NCI-H1092 treated with DMSO at 0.1 percent for 48 hours (cell line): ENCODE measurements around the gene PPP2R3B.

Experiments used
- DNase-seq: peaks from one replicate; lab custom pipeline; 2025; lab: John Stamatoyannopoulos, UW

Gene PPP2R3B

DNA sequence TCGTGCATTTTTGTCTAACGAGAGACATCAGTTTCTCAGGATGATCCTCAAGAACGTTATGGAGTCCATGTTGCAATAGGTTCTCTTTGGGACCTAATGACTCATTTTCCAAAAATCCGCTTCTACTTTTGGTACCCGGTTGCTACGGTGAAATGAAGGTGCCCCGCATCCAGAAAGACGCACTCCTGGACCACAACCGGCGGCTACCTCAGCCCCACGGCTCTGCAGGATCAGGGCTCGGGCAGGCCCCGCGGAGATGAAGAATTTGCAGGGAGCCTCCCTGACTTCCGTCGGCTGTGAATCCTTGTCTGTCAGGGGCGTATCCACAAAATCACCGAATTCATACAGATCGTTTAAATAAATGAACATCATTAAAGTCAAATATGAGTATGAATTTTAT lies 83.7 kb downstream of the PPP2R3B start:
- DNase-seq, result no peak

DNA sequence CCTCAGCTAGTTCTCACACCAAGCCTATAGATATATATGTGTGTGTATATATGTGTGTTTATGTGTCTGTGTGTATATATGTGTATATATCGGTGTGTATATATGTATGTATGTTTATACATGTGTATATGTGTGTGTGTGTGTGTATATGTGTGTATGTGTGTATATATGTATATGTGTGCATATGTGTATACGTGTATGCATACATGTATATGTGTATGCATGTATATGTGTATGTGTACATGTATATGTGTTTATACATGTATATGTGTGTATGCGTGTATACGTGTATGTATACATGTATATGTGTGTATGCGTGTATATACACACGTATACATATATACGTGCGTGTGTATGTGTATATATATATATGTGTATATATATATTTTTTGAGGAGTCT lies 86.4 kb downstream of the PPP2R3B start:
- DNase-seq, result no peak

DNA sequence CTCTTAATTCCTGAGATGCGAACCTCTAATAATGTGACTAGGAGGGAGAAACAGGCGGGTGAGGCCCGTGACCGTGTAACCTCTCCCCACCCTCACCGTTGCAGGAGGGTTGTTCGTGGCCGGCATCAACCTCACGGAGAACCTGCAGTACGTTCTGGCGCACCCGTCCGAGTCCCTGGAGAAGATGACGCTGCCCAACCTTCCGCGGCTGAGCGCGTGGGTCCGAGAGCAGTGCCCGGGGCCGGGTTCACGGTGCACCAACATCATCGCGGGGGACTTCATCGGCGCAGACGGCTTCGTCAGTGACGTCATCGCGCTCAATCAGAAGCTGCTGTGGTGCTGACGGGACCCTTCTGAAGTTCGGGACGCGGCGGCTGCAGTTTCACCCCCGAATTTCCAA lies 87.7 kb downstream of the PPP2R3B start:
- DNase-seq, result no peak

DNA sequence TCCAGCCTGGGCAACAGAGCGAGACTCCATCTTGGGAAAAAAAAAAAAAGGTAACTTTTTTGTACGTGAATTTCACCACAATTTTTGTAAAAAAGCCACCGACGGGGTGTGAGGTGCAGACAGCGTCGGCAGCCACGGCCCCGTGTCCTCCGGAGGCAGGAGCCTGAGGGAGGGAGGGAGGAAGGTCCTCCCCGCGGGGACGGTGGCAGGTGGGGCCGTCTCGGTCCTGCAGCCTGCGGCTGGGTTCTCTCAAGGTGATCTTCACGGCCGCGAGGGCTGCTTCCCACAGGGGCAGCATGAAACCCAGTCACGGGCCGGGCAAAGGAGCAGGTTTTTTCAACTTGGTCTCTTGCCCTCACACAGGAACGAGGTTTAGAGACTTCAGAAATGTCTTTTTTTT lies 91.6 kb downstream of the PPP2R3B start:
- DNase-seq, result no peak

DNA sequence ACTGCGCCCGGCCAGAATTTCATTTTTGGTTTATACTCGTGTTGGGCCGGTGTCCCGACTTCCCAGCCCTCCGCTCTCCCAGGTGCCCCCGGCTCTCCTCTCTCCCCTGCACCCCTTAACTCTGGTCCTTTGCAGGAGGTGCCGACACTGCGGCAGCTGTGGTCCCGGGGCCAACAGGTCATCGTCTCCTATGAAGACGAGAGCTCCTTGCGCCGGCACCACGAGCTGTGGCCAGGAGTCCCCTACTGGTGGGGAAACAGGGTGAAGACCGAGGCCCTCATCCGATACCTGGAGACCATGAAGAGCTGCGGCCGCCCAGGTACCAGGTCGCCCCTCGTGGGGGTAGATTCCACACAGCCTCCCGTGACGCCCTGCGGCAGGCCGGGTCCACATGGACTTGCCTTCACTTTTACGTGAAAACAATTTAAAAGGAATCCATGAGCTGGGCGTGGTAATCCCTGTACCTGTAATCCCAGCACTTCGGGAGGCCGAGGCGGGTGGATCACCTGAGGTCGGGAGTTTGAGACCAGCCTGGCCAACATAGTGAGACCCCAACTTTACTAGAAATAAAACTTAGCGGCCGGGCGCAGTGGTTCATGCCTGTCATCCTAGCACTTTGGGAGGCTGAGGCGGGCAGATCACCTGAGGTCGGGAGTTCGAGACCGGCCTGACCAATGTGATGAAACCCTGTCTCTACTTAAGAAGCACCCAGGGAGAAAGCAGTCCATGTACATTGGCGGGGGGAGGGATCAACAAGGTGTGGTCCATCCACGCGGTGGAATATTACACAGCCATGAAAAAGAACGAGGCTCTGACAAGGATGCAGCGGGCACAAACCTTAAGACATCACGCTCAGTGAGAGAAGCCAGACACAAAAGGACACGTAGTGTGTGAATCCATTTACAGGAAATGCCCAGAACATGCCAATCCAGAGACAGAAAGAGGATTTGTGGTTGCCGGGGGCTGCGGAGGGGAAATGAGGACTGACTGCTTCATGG lies 93.5 kb downstream of the PPP2R3B start:
- no peak for DNase-seq

DNA sequence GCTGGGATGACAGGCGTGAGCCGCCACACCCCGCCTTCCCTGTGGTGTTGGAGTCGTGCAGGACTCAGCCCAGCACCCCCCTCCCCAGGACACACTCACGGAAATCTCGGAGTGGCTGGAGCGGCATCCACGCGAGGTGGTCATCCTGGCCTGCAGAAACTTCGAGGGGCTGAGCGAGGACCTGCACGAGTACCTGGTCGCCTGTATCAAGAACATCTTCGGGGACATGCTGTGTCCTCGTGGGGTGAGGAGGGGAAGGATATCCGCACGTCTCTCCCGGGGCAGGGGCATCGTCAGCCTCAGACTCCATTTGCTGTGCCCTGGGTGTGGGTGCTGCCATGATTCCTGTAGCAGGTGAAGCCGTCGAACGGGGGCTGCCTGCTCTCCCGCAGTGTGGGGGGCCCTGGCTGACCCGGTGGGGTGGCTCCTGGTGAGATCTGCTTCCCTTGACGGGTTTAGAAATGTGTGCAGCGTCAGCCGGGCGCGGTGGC lies 95.3 kb downstream of the PPP2R3B start:
- DNase-seq, result no peak

DNA sequence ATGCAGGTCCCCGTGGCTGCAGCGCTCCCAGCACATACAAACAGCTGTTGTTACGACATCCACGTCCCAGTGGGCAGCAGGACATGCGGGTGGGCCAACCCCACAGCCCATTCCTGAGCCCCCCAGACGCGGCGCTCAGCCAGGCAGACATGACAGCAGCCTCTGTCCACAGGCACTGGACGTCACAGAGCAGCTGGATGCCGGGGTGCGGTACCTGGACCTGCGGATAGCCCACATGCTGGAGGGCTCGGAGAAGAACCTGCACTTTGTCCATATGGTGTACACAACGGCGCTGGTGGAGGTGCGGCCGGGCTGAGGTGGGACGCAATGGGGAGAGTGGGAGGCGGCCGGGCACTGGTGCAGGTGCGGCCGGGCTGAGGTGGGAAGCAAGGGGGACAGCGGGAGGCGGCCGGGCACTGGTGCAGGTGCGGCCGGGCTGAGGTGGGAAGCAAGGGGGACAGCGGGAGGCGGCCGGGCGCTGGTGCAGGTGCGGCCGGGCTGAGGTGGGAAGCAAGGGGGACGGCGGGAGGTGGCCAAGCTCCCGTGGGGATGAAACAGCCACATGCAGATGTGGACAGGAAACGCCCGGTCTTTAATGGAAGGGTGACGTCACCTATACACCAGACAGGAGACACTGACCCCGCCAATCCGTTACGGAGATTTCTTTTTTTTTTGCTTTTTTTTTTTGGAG lies 96.1 kb downstream of the PPP2R3B start:
- no peak for DNase-seq

DNA sequence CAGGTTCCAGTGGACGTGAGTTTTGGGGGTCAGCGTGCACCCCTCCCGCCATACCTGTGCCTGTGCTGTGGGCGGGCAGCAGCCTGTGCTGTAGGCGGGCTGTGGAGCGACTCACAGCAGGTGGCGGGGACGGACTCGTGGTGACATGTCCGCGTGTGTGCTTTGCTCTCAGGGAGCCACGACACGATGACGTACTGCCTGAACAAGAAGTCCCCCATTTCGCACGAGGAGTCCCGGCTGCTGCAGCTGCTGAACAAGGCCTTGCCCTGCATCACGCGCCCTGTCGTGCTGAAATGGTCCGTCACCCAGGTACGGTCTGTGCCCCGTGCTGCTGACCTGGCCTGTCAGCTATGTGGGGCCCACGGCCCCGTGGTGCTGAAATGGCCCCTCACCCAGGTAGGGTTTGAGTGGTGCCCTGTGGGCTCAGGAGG lies 98.1 kb downstream of the PPP2R3B start:
- no peak for DNase-seq

DNA sequence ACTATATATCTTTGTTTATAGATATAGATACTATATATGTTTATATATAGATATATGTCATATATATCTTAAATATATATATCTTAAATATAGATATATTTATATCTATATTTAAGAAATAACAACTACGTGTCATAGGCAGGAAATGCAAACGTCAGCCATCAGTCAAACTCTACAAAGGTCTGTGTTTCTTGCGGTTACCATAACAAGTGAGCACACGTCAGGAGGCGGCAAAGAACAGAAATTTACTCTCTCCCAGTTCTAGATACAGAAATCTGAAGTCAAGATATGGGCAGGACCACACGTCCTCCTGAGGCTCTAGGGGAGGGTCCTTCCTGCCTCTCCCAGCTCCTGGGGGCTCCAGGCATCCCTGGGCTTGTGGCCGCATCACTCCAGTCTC lies 99.0 kb downstream of the PPP2R3B start:
- DNase-seq, result no peak

DNA sequence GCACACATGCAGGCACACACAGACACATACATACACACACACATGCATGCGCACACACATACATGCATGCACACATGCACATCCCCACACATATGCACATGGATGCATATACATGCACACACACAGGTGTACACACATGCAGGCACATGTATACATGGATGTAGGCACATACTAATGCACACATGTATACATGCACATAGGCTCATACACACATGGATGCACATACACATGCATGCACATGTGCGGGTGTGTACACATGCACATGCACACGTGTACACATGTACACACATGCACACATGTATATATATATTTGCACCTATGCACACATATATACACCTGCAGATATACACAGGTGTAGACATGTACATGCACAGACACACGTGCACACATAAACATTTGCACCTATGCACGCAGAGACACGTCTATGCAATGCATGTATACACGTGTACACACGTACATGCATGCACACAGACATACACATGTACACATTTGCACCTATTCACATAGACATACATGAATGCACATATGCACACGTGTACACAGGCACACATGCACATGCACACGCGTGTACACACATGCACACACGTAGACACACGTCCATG lies 101.5 kb downstream of the PPP2R3B start:
- no peak for DNase-seq
